GM21717 (cell line): Measurements from ENCODE around the gene NXPH1.
A peak's percentile ranks its signal among the peaks of the same experiment; 100 is the strongest.
"Not testable (repeated sequence)": the region's sequence is repeated elsewhere in the genome, so short reads cannot be mapped to it uniquely, and the experiment has no call there.

Experiments used
- ATAC-seq: cut with Tn5 transposase; IDR thresholded peaks from one replicate; pipeline ENCODE4 v1.9.1; 2021; ENCODE audit warnings: mild to moderate bottlenecking, moderate library complexity; ENCODE audit not compliant: unreplicated experiment

NXPH1 gene

GRCh38 chr7:8668627-8669500 is 235.5 kb downstream of the NXPH1 start:
- no peak for ATAC-seq

DNA sequence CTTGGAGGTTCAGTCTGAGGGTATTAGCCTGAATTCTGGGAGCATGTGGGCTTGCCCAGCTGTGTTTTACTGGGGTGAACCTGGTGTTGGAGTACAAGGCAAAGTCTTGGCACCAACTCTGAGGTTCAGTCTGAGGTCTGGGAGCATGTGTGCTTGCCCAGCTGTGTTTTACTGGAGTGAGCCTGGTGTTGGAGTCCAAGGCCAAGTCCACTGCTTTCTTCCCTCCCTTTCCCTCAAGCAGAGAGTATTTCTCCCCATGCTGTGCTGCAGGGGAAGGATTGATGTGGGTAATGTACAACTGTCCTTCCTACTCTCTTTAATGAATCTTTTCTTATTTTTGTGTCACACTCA is 236.1 kb downstream of the NXPH1 start:
- ATAC-seq: no peak

GRCh38 chr7:8684426-8684825 is 251.0 kb downstream of the NXPH1 start:
- no peak for ATAC-seq

DNA sequence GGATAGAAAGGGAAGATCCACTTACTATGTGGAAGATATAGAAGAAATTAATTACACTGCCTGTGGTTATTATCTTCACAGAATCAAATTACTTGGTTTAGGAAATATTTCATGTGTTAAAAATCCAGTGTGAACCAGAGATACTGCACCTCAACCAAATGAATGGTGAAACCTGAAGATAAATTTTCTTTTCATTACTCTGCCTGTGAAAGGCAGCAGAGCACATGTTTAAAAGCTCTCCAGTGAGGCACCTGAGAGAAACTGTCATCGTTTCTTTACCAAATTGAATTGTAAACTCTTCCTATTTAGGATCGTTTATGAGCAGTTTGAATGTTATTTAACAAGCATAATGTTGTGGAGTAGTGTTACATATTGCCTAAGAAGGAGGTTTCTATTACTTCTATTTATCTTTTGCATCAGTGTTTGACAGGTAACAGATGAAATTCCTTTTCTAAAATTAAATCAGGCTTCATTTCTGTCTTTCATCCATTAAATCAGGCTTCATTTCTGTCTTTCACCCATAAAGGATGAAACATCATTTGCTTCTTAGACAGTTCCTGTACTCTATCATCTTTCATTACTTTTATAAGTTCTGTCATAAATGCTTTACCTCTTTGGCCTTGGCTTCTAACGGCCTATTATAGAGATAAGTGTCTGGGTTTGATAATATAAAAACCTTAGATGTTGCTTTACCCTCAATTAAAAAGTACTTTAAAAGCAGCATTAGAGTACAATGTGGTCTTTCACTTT is 266.6 kb downstream of the NXPH1 start:
- ATAC-seq: no peak

DNA sequence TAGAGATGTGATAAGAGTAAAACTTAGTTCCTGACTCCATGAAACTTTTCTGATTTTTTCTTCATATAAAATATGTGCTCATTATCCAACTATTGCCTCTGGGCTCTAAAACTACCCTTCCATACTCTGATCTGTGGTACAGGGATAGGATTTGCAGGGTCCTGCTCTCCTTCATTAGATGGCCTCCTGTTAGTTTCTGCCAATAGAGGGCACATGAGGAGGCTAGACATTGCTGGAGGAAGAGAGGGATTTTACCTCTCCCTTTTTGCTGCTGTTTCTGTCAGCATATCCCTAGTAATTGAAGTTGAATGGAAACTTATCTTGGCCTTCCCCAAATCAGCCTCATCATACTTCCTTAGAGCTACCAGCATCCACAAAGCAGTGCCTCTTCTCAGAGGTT is 269.4 kb downstream of the NXPH1 start:
- no peak for ATAC-seq

GRCh38 chr7:8710124-8710523 is 276.7 kb downstream of the NXPH1 start:
- no peak for ATAC-seq

- ATAC-seq: no peak
Measured at GRCh38 chr7:8714791-8715190, 281.4 kb downstream of the NXPH1 start.

GRCh38 chr7:8719102-8719501 is 285.7 kb downstream of the NXPH1 start:
- ATAC-seq: no peak

GRCh38 chr7:8724080-8724718 is 290.8 kb downstream of the NXPH1 start:
- ATAC-seq: peak; percentile 73

DNA sequence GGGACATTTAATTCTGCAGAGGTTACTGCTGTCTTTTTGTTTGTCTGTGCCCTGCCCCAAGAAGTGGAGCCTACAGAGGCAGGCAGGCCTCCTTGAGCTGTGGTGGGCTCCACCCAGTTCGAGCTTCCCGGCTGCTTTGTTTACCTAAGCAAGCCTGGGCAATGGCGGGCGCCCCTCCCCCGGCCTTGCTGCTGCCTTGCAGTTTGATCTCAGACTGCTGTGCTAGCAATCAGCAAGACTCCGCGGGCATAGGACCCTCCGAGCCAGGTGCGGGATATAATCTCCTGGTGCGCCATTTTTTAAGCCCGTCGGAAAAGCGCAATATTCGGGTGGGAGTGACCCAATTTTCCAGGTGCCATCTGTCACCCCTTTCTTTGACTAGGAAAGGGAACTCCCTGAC is 298.3 kb downstream of the NXPH1 start:
- not testable (repeated sequence) for ATAC-seq

DNA sequence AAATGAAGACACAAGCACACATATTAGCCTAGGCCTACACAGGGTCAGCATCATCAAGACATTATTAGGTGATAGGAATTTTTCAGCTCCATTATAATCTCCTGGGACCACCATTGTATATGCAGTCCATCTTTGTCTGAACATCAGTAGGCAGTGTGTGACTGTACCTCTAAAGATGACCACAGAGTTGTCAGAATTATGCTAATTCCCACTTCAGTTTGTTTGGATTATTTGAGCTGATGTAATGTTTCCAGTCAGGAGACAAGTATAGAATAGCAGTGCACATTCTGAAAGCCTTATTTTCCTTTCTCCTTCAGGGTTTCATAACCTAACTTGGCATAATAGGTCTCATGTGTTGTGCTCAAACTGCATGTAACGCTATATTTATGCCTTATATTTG is 306.4 kb downstream of the NXPH1 start:
- no peak for ATAC-seq

GRCh38 chr7:8742837-8743236 is 309.4 kb downstream of the NXPH1 start:
- no peak for ATAC-seq

DNA sequence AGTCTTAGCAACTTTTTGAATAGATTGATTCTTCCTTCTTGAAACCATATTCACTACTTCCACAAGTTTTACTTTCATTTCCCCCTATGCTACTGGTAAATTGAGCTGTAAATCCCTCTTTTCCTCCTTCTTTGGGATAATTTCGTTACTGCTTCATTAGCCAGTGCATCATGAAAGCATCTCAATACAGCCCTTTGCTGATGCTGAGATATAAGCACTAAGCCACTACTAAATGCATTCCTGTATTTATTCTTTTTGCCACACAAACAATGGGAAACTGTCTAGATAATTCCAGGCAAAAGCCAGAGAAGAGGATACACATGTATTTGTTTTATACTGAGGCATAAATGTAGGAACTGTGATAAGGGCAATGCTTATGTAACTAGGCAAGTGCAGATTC is 313.9 kb downstream of the NXPH1 start:
- no peak for ATAC-seq

DNA sequence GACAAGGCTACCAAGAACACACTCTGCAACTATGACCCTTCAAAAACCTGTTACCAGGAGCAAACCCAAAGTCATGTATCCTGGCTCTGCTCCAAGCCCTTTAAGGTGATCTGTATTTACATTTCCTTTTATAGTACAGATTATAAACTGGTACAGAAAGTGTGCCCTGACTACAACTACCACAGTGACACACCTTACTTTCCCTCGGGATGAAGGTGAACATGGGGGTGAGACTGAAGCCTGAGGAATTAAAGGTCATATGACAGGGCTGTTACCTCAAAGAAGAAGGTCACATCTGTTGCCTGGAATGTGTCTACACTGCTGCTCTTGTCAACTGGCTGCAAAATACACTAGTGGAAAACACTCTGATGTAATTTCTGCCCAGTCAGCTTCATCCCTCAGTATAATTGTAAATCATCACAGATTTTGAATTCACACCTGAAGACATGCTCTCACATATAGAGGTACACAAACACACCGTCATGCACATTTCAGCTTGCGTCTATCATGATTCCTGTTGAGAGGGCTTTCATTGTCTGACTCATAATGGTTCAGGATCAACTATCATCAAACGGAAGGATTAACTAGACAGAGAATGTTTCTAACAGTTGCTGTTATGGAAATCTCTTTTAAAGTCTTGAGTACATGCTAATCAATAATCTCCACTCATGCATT is 318.3 kb downstream of the NXPH1 start:
- ATAC-seq: no peak

DNA sequence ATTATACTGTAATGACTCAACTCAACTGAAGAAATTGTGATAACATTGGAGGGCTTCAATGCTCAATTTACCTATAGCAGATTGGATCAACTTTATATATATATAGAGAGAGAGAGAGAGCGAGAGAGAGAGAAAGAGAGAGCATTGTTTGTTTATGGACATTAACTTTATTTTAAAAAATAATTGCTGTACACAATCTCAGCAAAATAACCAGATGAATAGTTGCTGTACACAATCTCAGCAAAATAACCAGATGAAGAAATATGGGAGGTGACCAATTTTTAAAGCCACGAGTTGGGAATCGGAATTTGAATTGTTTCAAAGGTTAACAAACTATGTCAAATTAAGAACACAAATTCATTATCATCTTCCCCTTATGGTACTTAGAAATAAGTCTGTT is 319.9 kb downstream of the NXPH1 start:
- no peak for ATAC-seq

GRCh38 chr7:8761731-8762130 is 328.3 kb downstream of the NXPH1 start:
- ATAC-seq: no peak

- ATAC-seq: no peak
Measured at GRCh38 chr7:8762803-8763202, 329.4 kb downstream of the NXPH1 start.

GRCh38 chr7:8765374-8765773 is 332.0 kb downstream of the NXPH1 start:
- no peak for ATAC-seq

GRCh38 chr7:8773518-8773917 is 340.1 kb downstream of the NXPH1 start:
- no peak for ATAC-seq

DNA sequence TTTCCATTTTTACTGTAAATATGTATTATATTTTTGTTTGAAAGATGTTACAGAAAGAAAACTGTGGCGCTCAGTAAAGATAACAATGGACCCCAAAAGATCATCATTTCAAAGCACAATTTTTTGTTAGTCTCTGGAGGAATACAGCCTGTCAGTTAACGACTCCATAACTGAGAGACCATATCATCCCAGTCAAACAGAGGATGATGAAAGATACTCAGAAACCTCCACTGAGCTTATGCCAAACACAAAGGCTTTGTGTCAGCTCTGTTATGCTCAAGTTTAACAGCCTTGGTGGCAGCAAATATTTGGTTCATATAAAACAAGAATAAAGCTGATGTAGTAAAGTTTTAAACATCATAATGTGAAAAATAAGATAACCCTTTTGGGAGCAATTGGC is 345.1 kb downstream of the NXPH1 start:
- no peak for ATAC-seq

- ATAC-seq: no peak
Measured at GRCh38 chr7:8781166-8781565, 347.8 kb downstream of the NXPH1 start.
